ENCODE results near the gene PLEKHA8. TPM values are rescaled to one million over a fixed set of nuclear protein-coding genes. Genes with fewer than 3 reads are reported as not detected.
A peak's percentile ranks its signal among the peaks of the same experiment; 100 is the strongest.
"Not testable (repeated sequence)": the region's sequence is repeated elsewhere in the genome, so short reads cannot be mapped to it uniquely, and the experiment has no call there.

Gene PLEKHA8
- total RNA-seq, 1 donor from 2014 or later: 4.3 TPM

- no peak for ATAC-seq
- no peak for DNase-seq (ENCODE audit: low spot score)
Observed at GRCh38 chr7:30023524-30023923, 4.7 kb upstream of the PLEKHA8 start.

DNA sequence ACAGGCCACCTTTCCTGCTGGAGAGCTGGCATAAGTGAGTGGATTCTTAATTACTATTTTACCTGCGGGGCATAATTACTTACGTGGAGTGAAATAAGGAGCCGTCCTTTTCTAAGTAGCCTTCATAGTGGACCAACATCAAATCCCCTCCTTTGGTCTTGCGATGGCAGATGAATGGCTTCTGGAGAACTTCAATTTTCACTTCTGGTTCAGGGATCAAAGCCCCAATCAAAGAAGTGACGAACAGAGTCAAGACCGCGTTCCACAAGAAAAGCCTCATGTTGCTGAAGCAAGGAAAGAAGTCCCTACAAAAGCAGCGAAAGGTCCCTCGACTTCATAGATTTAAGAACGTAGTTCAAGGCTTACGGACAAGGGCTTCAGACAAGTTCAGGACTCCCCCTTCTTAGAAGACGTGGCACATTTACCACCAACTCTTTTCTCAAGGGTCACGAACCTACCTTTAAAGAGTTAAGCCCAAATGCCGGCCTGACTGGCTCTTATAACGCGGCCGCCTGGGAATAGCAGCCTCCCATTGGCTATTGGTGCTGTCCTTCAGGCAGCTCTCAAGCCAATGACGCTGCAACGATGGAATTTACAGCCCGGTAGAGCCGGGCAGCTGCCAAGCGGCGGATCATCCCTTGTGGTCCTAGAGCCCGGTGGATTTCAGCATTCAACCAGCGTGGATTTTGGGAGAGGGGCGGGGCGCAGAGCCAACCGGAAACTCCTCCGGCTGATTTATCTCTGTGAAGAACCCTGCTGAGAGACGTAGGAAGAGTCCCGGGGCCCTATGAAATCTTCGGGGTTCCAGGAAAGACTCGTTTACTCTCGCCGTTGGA lies 1.8 kb upstream of the PLEKHA8 start, which contains the start of gene FKBP14:
Gene FKBP14 (minus strand): TSS at position 474 of the 836 bp plus-strand sequence. CDS start 194 bp downstream, at position 280.
- ATAC-seq (peak; percentile 80), DNase-seq (ENCODE audit: low spot score) (peak; percentile 99)

DNA sequence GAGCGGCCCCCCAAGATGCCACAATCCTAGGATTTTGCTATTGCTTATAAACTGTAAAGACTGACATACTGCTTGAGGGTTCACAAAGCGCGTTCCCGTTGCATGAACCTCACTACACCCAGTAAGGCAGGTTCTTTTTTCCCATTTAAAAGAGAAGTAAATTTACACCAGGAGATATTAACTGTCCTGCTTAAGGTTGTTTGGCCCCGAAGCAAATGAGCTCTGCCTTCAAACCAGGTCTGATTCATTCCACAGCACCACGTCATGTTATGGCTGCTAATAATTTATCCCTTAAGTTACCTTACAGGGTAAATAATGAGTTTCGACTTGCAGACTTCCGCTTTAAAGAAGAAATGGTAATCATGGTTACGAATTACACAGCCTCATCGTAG lies 1.2 kb upstream of the PLEKHA8 start:
- ATAC-seq (peak; percentile 1), DNase-seq (ENCODE audit: low spot score) (no peak)

- DNase-seq (ENCODE audit: low spot score) (no peak), ATAC-seq (peak; percentile 25)
Observed at GRCh38 chr7:30027740-30028215, 434 bp upstream of the PLEKHA8 start.

DNA sequence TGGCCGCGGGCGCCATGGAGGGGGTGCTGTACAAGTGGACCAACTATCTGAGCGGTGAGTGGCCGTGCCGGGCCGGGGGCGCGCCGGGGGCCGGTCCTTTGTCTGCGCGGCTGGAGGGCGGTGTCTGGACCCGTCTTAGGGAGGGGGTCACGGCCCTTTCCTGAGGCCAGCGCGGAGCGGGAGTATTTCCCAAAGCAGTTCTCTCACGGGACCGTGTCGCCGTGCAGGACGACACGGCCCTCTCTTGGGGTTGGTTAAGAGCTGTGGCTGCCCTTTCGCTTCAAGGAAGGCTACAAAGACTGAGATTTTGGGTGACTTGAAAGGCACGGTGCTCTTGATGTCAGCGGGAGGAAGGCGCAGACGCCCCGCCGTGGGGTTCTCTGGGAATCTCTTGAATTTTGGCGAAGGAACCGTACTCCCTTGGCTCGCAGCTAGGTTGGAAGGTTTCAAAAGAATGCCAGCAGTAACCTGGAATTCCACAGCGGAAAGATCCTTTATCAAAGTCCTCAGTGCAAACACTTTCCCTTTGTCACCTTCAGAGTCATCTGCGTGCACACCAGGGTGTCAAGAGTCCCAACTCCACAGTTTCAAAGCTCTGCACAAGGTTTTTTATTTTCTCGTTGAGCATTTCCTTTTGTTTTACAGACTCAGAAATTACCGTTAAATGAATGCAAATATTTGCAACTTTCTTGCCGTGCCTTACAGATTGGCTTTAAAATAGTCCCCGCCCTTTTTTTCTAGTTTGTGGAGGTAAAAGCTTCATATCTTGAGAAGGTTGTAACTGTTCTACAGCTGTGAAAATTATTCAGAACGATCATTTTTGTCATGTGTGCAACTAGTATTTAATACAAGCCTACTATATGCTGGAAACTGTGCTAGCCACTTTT lies 780 bp downstream of the PLEKHA8 start:
- peak; percentile 35 for ATAC-seq
- DNase-seq (ENCODE audit: low spot score): no peak

DNA sequence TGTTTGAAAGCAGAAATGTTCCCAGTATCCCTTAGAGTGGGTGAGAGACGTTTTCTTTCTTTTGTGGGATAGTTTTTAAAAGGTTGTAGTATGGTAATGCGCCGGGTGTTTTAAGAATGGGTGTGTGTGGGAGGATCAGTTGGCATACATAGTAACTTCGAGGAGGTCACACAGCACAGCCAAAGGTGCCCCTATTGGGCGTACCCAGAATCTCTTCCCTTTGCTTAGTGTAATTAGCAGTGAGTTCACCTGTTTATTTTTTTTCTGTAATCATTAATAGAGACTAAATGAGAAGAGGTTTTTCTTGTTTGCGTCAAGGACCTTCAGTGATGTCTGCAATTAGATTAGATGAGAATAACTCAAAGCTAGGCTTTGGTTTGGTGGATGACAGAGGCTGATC lies 1.5 kb downstream of the PLEKHA8 start:
- DNase-seq (ENCODE audit: low spot score) (no peak), ATAC-seq (no peak)

DNA sequence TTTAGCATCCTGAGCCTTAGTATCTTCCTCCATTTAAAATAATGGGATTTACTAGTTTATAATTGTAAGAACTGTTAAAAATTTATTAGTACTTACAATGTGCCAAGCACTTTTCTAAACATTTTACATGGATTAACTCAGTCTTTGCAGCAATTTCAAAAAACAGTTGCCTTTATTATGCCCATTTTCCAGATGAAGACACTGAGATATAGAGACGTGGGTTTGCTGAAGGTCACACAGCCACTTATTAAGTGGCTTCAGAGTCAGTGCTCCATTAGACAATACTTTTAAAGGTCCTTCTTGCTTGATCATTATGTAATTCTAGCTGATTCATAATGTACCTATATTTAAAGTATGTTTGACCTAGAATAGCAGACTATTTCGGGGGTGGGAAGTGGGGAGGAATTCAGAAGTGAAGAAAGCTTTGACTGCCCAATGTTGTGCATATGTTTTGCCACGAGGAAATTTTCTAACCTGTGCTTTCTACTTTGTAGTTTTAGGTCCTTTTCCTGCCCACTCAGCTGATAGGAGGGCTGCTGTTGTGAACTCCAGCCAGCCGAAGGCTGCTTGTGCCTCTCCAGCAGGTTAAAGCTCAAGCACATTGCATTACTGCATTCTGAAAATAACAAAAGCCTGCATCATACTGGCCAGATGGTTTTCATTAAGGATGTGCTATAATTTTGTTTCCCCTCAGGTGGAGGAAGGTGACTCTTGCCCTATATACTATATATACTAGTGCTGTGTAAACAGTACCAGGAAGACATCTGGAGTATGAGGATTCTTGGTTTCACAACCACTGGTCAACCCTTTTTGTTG lies 4.3 kb downstream of the PLEKHA8 start:
- ATAC-seq: no peak
- no peak for DNase-seq (ENCODE audit: low spot score)

DNA sequence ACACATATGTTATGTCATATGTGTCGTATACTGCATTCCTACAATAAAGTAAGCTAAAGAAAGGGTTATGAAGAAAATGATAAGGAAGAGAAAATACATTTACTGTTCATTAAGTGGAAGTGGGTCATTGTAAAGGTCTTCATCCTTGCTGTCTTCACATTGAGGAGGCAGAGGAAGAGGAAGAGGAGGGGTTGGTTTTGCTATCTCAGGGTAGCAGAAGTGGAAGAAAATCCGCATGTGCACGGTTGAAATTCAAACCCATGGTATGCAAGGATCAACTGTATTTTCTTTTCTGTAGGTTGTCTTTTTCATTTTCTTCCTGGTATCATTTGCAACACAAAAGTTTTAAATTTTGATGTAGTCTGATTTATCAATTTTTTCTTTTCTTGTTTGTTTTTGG lies 6.3 kb downstream of the PLEKHA8 start:
- ATAC-seq: no peak
- DNase-seq (ENCODE audit: low spot score): no peak

- DNase-seq (ENCODE audit: low spot score): no peak
- no peak for ATAC-seq
Observed at GRCh38 chr7:30036220-30036619, 8.0 kb downstream of the PLEKHA8 start.

DNA sequence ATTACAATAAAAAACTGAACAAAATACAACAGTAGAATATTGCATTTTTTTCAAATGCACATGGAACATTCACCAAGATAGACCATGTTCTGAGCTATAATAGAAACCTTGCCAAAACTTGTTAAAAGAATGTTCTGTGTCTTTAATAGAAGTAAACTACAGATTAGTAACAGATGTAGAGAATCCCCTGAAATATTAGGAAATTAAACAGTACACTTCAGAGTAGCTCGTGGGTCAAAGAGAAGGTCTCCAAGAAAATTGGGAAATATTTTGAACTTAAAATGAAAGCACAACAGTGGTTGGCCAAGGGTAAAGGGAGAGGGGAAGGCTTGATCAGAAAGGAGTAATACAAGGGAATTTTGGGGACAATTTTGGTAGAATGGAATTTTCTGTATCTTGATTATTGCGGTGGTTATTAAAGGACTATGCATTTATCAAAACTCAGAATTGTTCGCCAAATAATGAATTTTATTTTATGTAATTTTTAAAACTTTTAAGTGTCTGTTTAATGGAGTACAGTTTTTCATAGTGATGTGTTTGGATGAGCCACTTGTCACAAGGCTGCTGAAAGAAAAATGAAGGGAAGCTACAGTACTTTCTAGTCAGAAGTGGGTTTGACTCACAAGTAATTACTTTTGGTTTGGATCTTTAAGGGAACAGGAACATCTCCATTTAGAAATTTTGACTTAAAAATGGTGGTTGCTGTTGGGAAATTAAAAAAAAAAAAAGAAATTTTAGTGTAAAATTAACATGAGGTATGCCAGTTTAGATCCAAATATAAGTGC lies 10.2 kb downstream of the PLEKHA8 start:
- ATAC-seq: no peak
- no peak for DNase-seq (ENCODE audit: low spot score)

- DNase-seq (ENCODE audit: low spot score): no peak
- no peak for ATAC-seq
Observed at GRCh38 chr7:30040938-30041337, 12.7 kb downstream of the PLEKHA8 start.

GRCh38 chr7:30041526-30042269 lies 13.5 kb downstream of the PLEKHA8 start:
- no peak for DNase-seq (ENCODE audit: low spot score)
- ATAC-seq: no peak

- DNase-seq (ENCODE audit: low spot score) (no peak), ATAC-seq (peak; percentile 80)
Observed at GRCh38 chr7:30046127-30046770, 18.0 kb downstream of the PLEKHA8 start.

DNA sequence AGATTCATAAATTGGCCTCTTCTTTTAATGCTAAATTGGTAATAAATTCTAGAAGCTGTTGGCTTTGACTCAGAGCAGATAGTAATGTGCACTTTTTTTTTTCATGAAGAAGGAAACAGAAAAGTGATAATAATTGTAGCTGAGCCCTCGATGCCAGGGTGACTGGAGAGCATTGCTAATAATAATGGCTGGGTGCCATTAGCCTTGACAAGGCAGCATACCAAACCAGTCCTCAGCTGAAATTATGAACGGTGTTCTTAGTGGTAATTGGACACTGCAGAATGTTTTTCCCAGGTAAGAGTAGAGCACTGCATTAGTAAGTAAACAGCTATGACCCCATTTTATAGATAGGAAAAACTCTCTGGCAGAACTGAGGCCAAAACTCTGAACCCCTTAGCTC lies 18.9 kb downstream of the PLEKHA8 start:
- ATAC-seq: peak; percentile 16
- DNase-seq (ENCODE audit: low spot score): no peak

GRCh38 chr7:30048582-30048981 lies 20.4 kb downstream of the PLEKHA8 start:
- ATAC-seq (no peak), DNase-seq (ENCODE audit: low spot score) (no peak)

GRCh38 chr7:30049173-30049572 lies 21.0 kb downstream of the PLEKHA8 start:
- DNase-seq (ENCODE audit: low spot score) (peak; percentile 63), ATAC-seq (peak; percentile 90)

DNA sequence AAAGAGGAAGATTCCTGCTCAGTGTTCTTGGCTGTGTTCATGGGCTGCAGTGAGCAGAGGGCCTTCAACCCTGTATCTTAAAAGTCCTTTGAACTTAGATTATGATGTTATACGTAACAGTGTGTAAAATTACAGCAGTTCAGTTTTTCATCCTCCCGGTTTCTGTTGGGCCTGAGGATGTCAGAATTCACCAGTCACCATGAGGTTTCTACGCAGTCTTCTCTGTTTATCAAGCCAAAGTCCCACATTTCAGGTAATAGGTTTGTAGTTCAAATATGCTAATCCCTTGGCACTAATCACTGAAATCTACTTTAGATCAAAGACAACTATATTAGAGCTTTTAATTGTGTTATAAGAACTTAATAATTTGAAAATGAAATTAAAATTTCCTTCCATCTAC lies 24.9 kb downstream of the PLEKHA8 start:
- ATAC-seq (peak; percentile 58), DNase-seq (ENCODE audit: low spot score) (no peak)

DNA sequence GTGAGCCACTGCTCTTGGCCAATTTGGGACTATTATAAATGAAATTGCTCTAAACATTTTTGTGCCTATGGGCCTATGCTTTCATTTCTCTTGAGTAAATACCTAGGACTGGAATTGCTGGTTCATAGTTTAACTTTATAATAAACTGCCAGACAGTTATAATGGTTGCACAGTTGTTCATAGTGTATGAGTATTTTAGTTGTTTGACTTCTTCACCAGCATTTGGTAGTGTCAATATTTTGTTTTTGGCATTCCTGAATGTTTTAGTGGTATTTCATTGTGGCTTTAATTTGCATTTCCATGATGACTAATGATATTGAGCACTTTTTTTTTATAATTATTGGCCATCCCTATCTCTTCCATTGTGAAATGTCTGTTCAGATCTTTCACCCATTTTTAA lies 29.5 kb downstream of the PLEKHA8 start:
- no peak for ATAC-seq
- no peak for DNase-seq (ENCODE audit: low spot score)

GRCh38 chr7:30061786-30062185 lies 33.6 kb downstream of the PLEKHA8 start:
- not testable (repeated sequence) for DNase-seq (ENCODE audit: low spot score)
- ATAC-seq: peak; percentile 97

Measured in left lobe of liver (tissue), 2 donors.